K562 (cell line): ENCODE results near the gene MNDA. TPM values are rescaled to one million over a fixed set of nuclear protein-coding genes. Genes with fewer than 3 reads are reported as not detected.

ENCODE experiments used
- CTBP1 ChIP-seq: fragments of 450-650 bp; IDR thresholded peaks from 2 replicates; pipeline ENCODE4 v1.6.1; 2016; ENCODE audit warnings: borderline replicate concordance
- HMG20B ChIP-seq: fragments of 250-450 bp; sonication (Bioruptor Pico); IDR thresholded peaks from 2 replicates; pipeline ENCODE4 v1.5.0; 2021; ENCODE audit warnings: mild to moderate bottlenecking
- NFE2L1 ChIP-seq: fragments of 450-650 bp; IDR thresholded peaks from 2 replicates; pipeline ENCODE4 v1.6.1; 2016; ENCODE audit warnings: missing genetic modification characterization, low read depth, mild to moderate bottlenecking, missing compliant biosample characterization, moderate library complexity, borderline replicate concordance
- SIN3A ChIP-seq, 2 experiments: fragments of 150-350 bp in 1 of 2; IDR thresholded peaks; 2 replicates each; pipeline ENCODE4 v1.6.1; 2011 to 2016; ENCODE audit warnings: borderline replicate concordance in 2 of 2, low read depth in 2 of 2, low read length in 2 of 2, mild to moderate bottlenecking in 2 of 2, moderate library complexity in 2 of 2; ENCODE audit not compliant: control insufficient read depth in 1 of 2
- ZNF274 ChIP-seq: IDR thresholded peaks from 2 replicates; pipeline ENCODE4 v1.6.1; 2011; ENCODE audit warnings: low read depth, mild to moderate bottlenecking, low read length, moderate library complexity, borderline replicate concordance
- polyA plus RNA-seq, 8 experiments: library from polyadenylated mRNA; depleted of rRNA in 4 of 8; stranded (reverse) in 5 of 8; unstranded in 3 of 8; fragments of >200 nt; fragmentation: Nextera tagmentation in 2 of 8; fragmentation: Illumina TruSeq in 1 of 8; extraction: Ambion mirVana in 2 of 8; extraction: Trizol in 1 of 8; gene quantifications; 2 replicates each; pipeline versions ENCODE4 v1.2.1 to v1.2.3, GENCODE V29; 2011 to 2014; ENCODE audit warnings: inconsistent platforms in 1 of 8, missing spikeins in 1 of 8
- total RNA-seq, 7 experiments: library from RNA; depleted of rRNA in 6 of 7; stranded (reverse); fragments of >200 nt in 6 of 7; fragmentation: Illumina TruSeq in 2 of 7; extraction: Trizol in 2 of 7; gene quantifications; 2 replicates each; pipeline versions ENCODE4 v1.2.1 to v1.2.3, GENCODE V29; 2011 to 2021; ENCODE audit warnings: low replicate concordance in 1 of 7
- TF ChIP-seq, protein P1 (sequence below): fragments of 450-650 bp; IDR thresholded peaks from 2 replicates; pipeline ENCODE4 v1.6.1; 2016; ENCODE audit warnings: borderline replicate concordance
- TF ChIP-seq, protein P2 (sequence below), 2 experiments: fragments of 450-650 bp; formaldehyde crosslinking in 1 of 2; IDR thresholded peaks; 2 replicates each; pipeline versions ENCODE4 v1.4.0 to v1.6.1; 2014 to 2020; ENCODE audit warnings: mild to moderate bottlenecking in 2 of 2, borderline replicate concordance in 1 of 2, low read depth in 1 of 2

The MNDA gene
- total and polyA plus RNA-seq, 9 of the 15 experiments (the other 6 are each of a cell fraction or from before 2014, with no cell fraction given) = 0.08 to 0.14 (median 0.09) TPM; not detected in 6

DNA sequence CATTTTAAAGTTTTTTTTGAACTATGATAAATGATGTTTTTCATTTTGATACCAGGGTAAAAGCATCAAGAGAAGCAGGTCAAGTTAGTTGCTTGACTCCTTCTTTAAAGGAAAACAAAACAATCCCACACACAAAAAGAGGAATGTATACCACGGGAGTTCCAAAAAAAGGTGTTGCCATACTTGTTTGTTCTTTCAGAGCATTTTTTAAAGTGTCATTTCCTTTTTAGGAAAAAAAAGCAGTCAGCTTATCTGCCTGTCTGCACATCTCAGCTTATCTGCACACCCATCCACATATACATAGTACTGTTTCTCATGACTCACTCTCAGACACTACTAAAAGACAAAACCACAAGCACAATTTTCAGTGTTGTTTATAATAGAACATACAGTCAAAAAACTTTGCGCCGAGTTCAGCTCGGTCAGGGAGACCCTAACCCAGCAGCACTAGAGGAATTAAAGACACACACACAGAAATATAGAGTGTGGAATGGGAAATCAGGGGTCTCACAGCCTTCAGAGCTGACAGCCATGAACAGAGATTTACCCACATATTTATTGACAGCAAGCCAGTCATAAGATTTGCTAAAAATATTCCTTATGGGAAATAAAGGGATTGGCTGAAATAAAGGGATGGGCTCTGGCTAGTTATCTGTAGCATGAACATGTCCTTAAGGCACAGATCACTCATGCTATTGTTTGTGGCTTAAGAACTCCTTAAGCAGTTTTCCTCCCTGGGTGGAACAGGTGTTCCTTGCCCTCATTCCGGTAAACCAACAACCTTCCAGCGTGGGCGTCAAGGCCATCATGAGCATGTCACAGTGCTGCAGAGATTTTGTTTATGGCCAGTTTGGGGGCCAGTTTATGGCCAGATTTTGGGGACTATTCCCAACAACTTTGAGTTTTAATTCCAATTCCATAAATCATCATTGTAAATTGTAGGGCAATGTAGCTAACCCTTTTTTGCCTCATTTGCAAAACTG is 11.4 kb upstream of the MNDA start (continued):
- no peak for TF ChIP-seq NFE2L1 (tag)
- TF ChIP-seq, protein P1, sequence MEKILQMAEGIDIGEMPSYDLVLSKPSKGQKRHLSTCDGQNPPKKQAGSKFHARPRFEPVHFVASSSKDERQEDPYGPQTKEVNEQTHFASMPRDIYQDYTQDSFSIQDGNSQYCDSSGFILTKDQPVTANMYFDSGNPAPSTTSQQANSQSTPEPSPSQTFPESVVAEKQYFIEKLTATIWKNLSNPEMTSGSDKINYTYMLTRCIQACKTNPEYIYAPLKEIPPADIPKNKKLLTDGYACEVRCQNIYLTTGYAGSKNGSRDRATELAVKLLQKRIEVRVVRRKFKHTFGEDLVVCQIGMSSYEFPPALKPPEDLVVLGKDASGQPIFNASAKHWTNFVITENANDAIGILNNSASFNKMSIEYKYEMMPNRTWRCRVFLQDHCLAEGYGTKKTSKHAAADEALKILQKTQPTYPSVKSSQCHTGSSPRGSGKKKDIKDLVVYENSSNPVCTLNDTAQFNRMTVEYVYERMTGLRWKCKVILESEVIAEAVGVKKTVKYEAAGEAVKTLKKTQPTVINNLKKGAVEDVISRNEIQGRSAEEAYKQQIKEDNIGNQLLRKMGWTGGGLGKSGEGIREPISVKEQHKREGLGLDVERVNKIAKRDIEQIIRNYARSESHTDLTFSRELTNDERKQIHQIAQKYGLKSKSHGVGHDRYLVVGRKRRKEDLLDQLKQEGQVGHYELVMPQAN = no peak
- TF ChIP-seq ZNF274 = no peak
- TF ChIP-seq HMG20B = no peak
- TF ChIP-seq, protein P2, sequence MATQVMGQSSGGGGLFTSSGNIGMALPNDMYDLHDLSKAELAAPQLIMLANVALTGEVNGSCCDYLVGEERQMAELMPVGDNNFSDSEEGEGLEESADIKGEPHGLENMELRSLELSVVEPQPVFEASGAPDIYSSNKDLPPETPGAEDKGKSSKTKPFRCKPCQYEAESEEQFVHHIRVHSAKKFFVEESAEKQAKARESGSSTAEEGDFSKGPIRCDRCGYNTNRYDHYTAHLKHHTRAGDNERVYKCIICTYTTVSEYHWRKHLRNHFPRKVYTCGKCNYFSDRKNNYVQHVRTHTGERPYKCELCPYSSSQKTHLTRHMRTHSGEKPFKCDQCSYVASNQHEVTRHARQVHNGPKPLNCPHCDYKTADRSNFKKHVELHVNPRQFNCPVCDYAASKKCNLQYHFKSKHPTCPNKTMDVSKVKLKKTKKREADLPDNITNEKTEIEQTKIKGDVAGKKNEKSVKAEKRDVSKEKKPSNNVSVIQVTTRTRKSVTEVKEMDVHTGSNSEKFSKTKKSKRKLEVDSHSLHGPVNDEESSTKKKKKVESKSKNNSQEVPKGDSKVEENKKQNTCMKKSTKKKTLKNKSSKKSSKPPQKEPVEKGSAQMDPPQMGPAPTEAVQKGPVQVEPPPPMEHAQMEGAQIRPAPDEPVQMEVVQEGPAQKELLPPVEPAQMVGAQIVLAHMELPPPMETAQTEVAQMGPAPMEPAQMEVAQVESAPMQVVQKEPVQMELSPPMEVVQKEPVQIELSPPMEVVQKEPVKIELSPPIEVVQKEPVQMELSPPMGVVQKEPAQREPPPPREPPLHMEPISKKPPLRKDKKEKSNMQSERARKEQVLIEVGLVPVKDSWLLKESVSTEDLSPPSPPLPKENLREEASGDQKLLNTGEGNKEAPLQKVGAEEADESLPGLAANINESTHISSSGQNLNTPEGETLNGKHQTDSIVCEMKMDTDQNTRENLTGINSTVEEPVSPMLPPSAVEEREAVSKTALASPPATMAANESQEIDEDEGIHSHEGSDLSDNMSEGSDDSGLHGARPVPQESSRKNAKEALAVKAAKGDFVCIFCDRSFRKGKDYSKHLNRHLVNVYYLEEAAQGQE (IDR thresholded peaks at IDR 0.05; ENCODE audit: borderline replicate concordance) = peak; percentile 31; the same call in 1 of the 2 replicates
- TF ChIP-seq, protein P2 (CRISPR knock-in tag; IDR thresholded peaks at IDR 0.05; ENCODE audit: low read depth) = no peak
- TF ChIP-seq SIN3A (IDR thresholded peaks at IDR 0.05; ENCODE audit: borderline replicate concordance in 2 of 2, control insufficient read depth in 1 of 2, low read depth in 2 of 2, low read length in 2 of 2) = no peak
- peak; percentile 56; the same call in 1 of the 2 replicates for TF ChIP-seq CTBP1
